Type B pancreatic cell (in vitro differentiated cells): ENCODE results near the gene SHISA4. TPM values are rescaled to one million over a fixed set of nuclear protein-coding genes. Genes with fewer than 3 reads are reported as not detected.

Experiments used
- DNase-seq: peaks from one replicate; pipeline ENCODE4 v3.0.0; 2021; ENCODE audit warnings: mixed read lengths; ENCODE audit not compliant: unreplicated experiment; ENCODE audit errors: extremely low spot score
- H3K27ac Mint-ChIP-seq: 2 replicates; pipeline ENCODE4 v1.8.0; 2021; ENCODE audit warnings: mild to moderate bottlenecking, mixed read lengths
- H3K27me3 Mint-ChIP-seq: 2 replicates; pipeline ENCODE4 v1.8.0; 2021; ENCODE audit warnings: mixed read lengths
- H3K36me3 Mint-ChIP-seq: 2 replicates; pipeline ENCODE4 v1.8.0; 2021; ENCODE audit warnings: mixed read lengths
- H3K4me1 Mint-ChIP-seq: one replicate; pipeline ENCODE4 v1.8.0; 2021; ENCODE audit warnings: mixed read lengths; ENCODE audit not compliant: unreplicated experiment
- H3K4me3 Mint-ChIP-seq: 2 replicates; pipeline ENCODE4 v1.8.0; 2021; ENCODE audit warnings: mild to moderate bottlenecking, mixed read lengths
- H3K9me3 Mint-ChIP-seq: 2 replicates; pipeline ENCODE4 v1.8.0; 2021; ENCODE audit warnings: mixed read lengths
- CTCF ChIP-seq: fragments of 200-600 bp; sonication (generic); conservative IDR thresholded peaks from 2 replicates; pipeline ENCODE4 v1.5.0; 2021; ENCODE audit warnings: antibody characterized with exemption, mild to moderate bottlenecking
- total RNA-seq: library from RNA; stranded (reverse); gene quantifications from 2 replicates; pipeline ENCODE4 v1.2.1, GENCODE V29; 2021; ENCODE audit warnings: low replicate concordance

SHISA4 gene
- total RNA-seq, 1 donor from 2014 or later: 5.0 TPM

GRCh38 chr1:201911826-201912571 is 23.3 kb downstream of the SHISA4 start:
- H3K27ac Mint-ChIP-seq: peak overlapping the region; percentile 37
- TF ChIP-seq CTCF: no peak

GRCh38 chr1:201912832-201913231 is 24.1 kb downstream of the SHISA4 start:
- no peak for TF ChIP-seq CTCF
- Mint-ChIP-seq H3K4me3 (no peak overlapping the region), H3K27ac (no peak overlapping the region), H3K36me3 (no peaks in the 10 kb centered on the region), H3K9me3 (no peaks in the 10 kb centered on the region), H3K4me1 (peaks cover 39% of the 10 kb centered on the region), H3K27me3 (peaks cover 3% of the 10 kb centered on the region)
- no peak for DNase-seq

More at GRCh38 chr1:201911826-201912571, 23.3 kb downstream of the SHISA4 start:
- DNase-seq: no peak
- Mint-ChIP-seq H3K27me3 (peaks cover 3% of the 10 kb centered on the region), H3K4me3 (no peak overlapping the region), H3K4me1 (peaks cover 37% of the 10 kb centered on the region), H3K9me3 (no peaks in the 10 kb centered on the region), H3K36me3 (no peaks in the 10 kb centered on the region)

- H3K36me3 Mint-ChIP-seq: no peaks in the 10 kb centered on the region
- no peak overlapping the region for H3K4me3 Mint-ChIP-seq
- H3K27me3 Mint-ChIP-seq: peaks cover 3% of the 10 kb centered on the region
- no peaks in the 10 kb centered on the region for H3K9me3 Mint-ChIP-seq
- no peak overlapping the region for H3K27ac Mint-ChIP-seq
- TF ChIP-seq CTCF: no peak
- no peak for DNase-seq
- peaks cover 51% of the 10 kb centered on the region for H3K4me1 Mint-ChIP-seq
These were observed 25.9 kb downstream of the SHISA4 start for GRCh38 chr1:201914456-201915235.

GRCh38 chr1:201916649-201917249 is 28.1 kb downstream of the SHISA4 start:
- H3K4me1 Mint-ChIP-seq: peaks cover 47% of the 10 kb centered on the region
- DNase-seq: no peak
- H3K36me3 Mint-ChIP-seq: no peaks in the 10 kb centered on the region
- no peaks in the 10 kb centered on the region for H3K9me3 Mint-ChIP-seq
- H3K4me3 Mint-ChIP-seq: peak overlapping the region; percentile 34
- peaks cover 3% of the 10 kb centered on the region for H3K27me3 Mint-ChIP-seq
- no peak for TF ChIP-seq CTCF
- peak overlapping the region; percentile 72 for H3K27ac Mint-ChIP-seq

- Mint-ChIP-seq H3K9me3 (no peaks in the 10 kb centered on the region), H3K4me3 (no peak overlapping the region), H3K27me3 (peaks cover 3% of the 10 kb centered on the region), H3K27ac (no peak overlapping the region), H3K4me1 (peaks cover 41% of the 10 kb centered on the region), H3K36me3 (no peaks in the 10 kb centered on the region)
- no peak for DNase-seq
- TF ChIP-seq CTCF: no peak
These were observed 28.8 kb downstream of the SHISA4 start for GRCh38 chr1:201917362-201918033.
